SU-DHL-6 (cell line): ENCODE results near the gene CADM4.

ENCODE experiments used
- H2AFZ ChIP-seq: fragments of 200-600 bp; sonication (generic); 2 replicates; pipeline ENCODE4 v1.6.1; 2014; ENCODE audit warnings: low read depth, mild to moderate bottlenecking, moderate library complexity, mixed read lengths, antibody characterized with exemption, low read length; ENCODE audit not compliant: severe bottlenecking
- H3F3A ChIP-seq: fragments of 200-600 bp; shearing (Covaris generic); 2 replicates; pipeline ENCODE4 v1.6.0; 2016; ENCODE audit warnings: antibody characterized with exemption, mild to moderate bottlenecking; ENCODE audit not compliant: insufficient read depth
- H3K27ac ChIP-seq: fragments of 200-600 bp; sonication (generic); 2 replicates; pipeline ENCODE4 v1.5.1; 2016; ENCODE audit warnings: low read depth, mild to moderate bottlenecking, low read length, moderate library complexity, mixed read lengths
- H3K27me3 ChIP-seq: fragments of 200-600 bp; sonication (generic), shearing (Covaris generic); 2 replicates; pipeline ENCODE4 v1.6.0; 2014; ENCODE audit warnings: mild to moderate bottlenecking, low read length
- H3K36me3 ChIP-seq: fragments of 200-600 bp; sonication (generic); 2 replicates; pipeline ENCODE4 v1.6.1; 2014; ENCODE audit warnings: mild to moderate bottlenecking, low read length, mixed read lengths
- H3K4me2 ChIP-seq: fragments of 300-600, 200-600 bp; shearing (Covaris generic), sonication (generic); 2 replicates; pipeline ENCODE4 v1.6.0; 2014; ENCODE audit warnings: low read length, low read depth, mild to moderate bottlenecking; ENCODE audit not compliant: poor library complexity, severe bottlenecking
- H3K4me3 ChIP-seq: fragments of 200-600 bp; sonication (generic); 2 replicates; pipeline ENCODE4 v1.5.1; 2014; ENCODE audit warnings: antibody characterized with exemption, low read length, mild to moderate bottlenecking, mixed read lengths; ENCODE audit not compliant: insufficient read depth, poor library complexity, severe bottlenecking
- H3K79me2 ChIP-seq: fragments of 200-600 bp; sonication (generic); 2 replicates; pipeline ENCODE4 v1.6.1; 2014; ENCODE audit warnings: mild to moderate bottlenecking, low read length, moderate library complexity; ENCODE audit not compliant: insufficient read depth
- H3K9ac ChIP-seq: fragments of 200-600 bp; sonication (generic); 2 replicates; pipeline ENCODE4 v1.7.0; 2014; ENCODE audit warnings: mild to moderate bottlenecking, low read length
- H3K9me2 ChIP-seq: fragments of 200-600 bp; sonication (generic); replicated peaks from 2 replicates; pipeline ENCODE4 v1.6.1; 2014; ENCODE audit warnings: low read length; ENCODE audit not compliant: insufficient read depth
- H3K9me3 ChIP-seq: fragments of 200-600 bp; sonication (generic); 2 replicates; pipeline ENCODE4 v1.6.1; 2014; ENCODE audit warnings: low read length, mixed read lengths; ENCODE audit not compliant: insufficient read depth
- H4K20me1 ChIP-seq: fragments of 200-600 bp; sonication (generic); 2 replicates; pipeline ENCODE4 v1.6.1; 2014; ENCODE audit warnings: low read depth, mild to moderate bottlenecking, antibody characterized with exemption, low read length, moderate library complexity, mixed read lengths
- EZH2phosphoT487 ChIP-seq: fragments of 200-600 bp; sonication (generic), shearing (Covaris generic); conservative IDR thresholded peaks from 2 replicates; pipeline ENCODE4 v1.6.1; 2018; ENCODE audit warnings: mild to moderate bottlenecking, antibody characterized with exemption, low read length, moderate library complexity, mixed read lengths
- TF ChIP-seq, protein P1 (sequence below): fragments of 200-600 bp; sonication (generic); IDR thresholded peaks from one replicate; pipeline ENCODE4 v1.5.1; 2017; ENCODE audit warnings: antibody characterized with exemption, mild to moderate bottlenecking, low read length, moderate library complexity; ENCODE audit not compliant: insufficient read depth, poor library complexity, severe bottlenecking

Gene CADM4

DNA sequence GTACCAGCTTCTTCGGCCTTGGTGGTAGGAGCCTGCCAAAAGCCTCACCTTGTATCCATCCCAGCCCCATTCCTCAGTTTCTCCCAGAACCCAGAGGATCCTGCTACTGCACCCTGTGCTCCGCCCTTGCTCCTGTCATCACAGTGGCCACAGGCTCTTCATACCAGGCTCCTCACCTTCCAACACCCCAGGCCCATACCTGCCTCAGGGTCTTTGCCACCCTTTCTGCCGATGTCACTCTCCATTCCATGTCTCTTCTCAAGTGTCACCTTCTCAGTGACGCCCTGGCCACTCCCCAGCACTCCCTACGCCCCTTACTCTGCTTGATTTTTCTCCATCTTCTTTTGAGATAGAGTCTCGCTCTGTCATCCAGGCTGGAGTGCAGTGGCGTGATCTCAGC is 29.8 kb downstream of the CADM4 start:
- Histone ChIP-seq H3K9me2 (no peaks in the 10 kb centered on the region), H3K4me2 (no peak overlapping the region), H3K27me3 (no peaks in the 10 kb centered on the region), H3K9ac (no peak overlapping the region), H4K20me1 (no peaks in the 10 kb centered on the region), H3K79me2 (peaks cover 16% of the 10 kb centered on the region; the same call in 1 of the 2 replicates), H3K36me3 (no peaks in the 10 kb centered on the region), H3K27ac (no peak overlapping the region), H3F3A (no peaks in the 10 kb centered on the region), H2AFZ (no peak overlapping the region), H3K4me3 (no peak overlapping the region), H3K9me3 (no peaks in the 10 kb centered on the region)
- TF ChIP-seq, protein P1, sequence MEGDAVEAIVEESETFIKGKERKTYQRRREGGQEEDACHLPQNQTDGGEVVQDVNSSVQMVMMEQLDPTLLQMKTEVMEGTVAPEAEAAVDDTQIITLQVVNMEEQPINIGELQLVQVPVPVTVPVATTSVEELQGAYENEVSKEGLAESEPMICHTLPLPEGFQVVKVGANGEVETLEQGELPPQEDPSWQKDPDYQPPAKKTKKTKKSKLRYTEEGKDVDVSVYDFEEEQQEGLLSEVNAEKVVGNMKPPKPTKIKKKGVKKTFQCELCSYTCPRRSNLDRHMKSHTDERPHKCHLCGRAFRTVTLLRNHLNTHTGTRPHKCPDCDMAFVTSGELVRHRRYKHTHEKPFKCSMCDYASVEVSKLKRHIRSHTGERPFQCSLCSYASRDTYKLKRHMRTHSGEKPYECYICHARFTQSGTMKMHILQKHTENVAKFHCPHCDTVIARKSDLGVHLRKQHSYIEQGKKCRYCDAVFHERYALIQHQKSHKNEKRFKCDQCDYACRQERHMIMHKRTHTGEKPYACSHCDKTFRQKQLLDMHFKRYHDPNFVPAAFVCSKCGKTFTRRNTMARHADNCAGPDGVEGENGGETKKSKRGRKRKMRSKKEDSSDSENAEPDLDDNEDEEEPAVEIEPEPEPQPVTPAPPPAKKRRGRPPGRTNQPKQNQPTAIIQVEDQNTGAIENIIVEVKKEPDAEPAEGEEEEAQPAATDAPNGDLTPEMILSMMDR = no peak
- TF ChIP-seq EZH2phosphoT487 = no peak

DNA sequence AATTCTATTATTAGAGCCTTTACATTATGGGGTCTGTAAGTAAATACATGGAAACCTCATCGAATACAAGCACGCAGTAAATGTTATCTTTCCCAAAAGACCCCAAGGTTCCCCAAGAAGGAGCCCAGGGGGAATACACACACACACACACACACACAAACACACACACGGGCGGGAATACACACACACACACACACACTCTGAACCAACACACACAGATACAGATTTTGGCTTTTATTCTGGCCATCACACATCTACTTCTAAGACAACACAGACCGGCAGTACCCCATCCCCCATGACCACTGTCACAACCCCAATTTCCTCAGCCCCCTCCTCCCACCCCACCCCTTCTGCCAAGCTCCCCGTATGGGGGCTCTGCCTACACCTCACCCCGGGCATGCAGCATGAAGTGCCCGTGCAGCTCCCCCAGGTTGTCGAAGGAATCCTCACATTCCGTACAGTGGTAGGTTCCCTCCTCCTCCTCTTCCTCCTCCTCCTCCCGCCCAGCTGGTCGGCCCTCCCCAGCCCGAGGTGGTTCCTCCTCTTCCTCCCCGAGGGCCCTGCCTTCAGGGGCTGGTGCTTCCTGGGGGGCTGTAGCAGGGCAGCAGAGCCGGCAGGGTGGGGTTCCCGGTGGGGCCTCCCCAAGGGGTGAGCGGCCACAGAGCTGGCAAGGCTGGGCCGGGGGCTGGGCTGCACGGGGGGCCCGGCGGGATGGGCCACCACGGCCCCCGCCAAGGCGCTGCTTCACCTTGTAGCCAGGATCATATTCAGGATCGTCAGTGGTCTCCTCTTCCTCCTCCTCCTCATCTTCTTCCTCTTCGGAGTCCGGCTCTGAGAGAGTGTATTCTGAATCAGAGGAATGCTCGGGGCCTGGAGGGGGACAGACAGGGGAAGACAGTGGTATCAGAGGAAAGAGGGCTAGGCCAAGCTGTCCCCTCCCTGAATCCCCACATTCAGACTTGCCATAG is 32.1 kb downstream of the CADM4 start:
- Histone ChIP-seq H3K27me3 (no peaks in the 10 kb centered on the region), H3K4me3 (no peak overlapping the region), H4K20me1 (no peaks in the 10 kb centered on the region), H3K9ac (no peak overlapping the region), H3K27ac (no peak overlapping the region), H3F3A (no peaks in the 10 kb centered on the region; the same call in 1 of the 2 replicates), H3K9me3 (no peaks in the 10 kb centered on the region), H3K9me2 (no peaks in the 10 kb centered on the region), H3K79me2 (peaks cover 16% of the 10 kb centered on the region; the same call in 1 of the 2 replicates), H3K4me2 (no peak overlapping the region), H3K36me3 (no peaks in the 10 kb centered on the region), H2AFZ (no peak overlapping the region)
- no peak for TF ChIP-seq EZH2phosphoT487
- TF ChIP-seq, protein P1 = no peak

DNA sequence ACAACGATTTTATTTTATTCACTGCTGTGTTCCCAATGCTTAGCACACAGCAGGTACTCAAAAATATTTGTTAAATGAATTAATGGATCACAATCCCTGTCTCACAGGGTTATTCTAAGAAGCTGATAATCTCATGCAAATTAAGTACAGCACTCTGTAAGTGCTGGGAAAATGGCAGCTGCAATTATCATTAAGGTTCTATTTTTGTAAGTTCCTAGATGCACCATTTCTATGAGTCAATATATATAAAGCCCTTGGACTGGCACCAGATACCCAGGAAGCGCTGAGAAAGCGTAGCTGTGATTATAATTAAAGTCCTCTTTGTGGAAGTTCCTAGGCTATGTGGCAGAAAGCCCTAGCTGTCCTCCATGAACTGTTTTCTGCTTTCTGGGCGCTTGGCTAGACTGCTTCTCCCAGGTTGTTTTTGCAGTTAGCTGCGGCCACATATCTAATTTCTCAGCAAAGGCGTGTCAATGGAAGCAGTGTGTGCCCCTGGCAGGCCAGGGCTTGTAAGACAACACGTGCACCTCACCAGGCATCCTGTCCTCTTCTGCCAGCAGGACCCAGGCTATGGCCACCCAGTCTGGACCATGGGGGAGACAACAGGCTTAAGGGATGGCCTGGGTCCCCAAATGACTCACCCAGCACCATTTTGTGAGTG is 33.0 kb downstream of the CADM4 start:
- H3K4me2 ChIP-seq = no peak overlapping the region
- H3K36me3 ChIP-seq = no peaks in the 10 kb centered on the region

More for the DNA sequence above, 33.0 kb downstream of the CADM4 start:
- H3K27me3 ChIP-seq = no peaks in the 10 kb centered on the region
- 0 out of 2 replicates have a peak, but pooled peaks cover 10% of the 10 kb centered on the region for H3K79me2 ChIP-seq
- no peaks in the 10 kb centered on the region for H4K20me1 ChIP-seq
- H3K27ac ChIP-seq = no peak overlapping the region
- no peaks in the 10 kb centered on the region for H3K9me2 ChIP-seq
- H3K9ac ChIP-seq = no peak overlapping the region
- H3K4me3 ChIP-seq = no peak overlapping the region
- peaks cover under 1% of the 10 kb centered on the region; the same call in 1 of the 2 replicates for H3F3A ChIP-seq
- H2AFZ ChIP-seq = no peak overlapping the region
- TF ChIP-seq EZH2phosphoT487 = no peak
- no peaks in the 10 kb centered on the region for H3K9me3 ChIP-seq
